HG03469 (cell line): ENCODE results near the gene CRYL1.

Source experiments
- ATAC-seq: cut with Tn5 transposase; IDR thresholded peaks from one replicate; pipeline ENCODE4 v1.9.1; 2021; ENCODE audit warnings: mild to moderate bottlenecking, moderate library complexity, moderate number of reproducible peaks; ENCODE audit not compliant: unreplicated experiment

Gene CRYL1

GRCh38 chr13:20402881-20403280 is 122.8 kb downstream of the CRYL1 start:
- ATAC-seq = no peak

DNA sequence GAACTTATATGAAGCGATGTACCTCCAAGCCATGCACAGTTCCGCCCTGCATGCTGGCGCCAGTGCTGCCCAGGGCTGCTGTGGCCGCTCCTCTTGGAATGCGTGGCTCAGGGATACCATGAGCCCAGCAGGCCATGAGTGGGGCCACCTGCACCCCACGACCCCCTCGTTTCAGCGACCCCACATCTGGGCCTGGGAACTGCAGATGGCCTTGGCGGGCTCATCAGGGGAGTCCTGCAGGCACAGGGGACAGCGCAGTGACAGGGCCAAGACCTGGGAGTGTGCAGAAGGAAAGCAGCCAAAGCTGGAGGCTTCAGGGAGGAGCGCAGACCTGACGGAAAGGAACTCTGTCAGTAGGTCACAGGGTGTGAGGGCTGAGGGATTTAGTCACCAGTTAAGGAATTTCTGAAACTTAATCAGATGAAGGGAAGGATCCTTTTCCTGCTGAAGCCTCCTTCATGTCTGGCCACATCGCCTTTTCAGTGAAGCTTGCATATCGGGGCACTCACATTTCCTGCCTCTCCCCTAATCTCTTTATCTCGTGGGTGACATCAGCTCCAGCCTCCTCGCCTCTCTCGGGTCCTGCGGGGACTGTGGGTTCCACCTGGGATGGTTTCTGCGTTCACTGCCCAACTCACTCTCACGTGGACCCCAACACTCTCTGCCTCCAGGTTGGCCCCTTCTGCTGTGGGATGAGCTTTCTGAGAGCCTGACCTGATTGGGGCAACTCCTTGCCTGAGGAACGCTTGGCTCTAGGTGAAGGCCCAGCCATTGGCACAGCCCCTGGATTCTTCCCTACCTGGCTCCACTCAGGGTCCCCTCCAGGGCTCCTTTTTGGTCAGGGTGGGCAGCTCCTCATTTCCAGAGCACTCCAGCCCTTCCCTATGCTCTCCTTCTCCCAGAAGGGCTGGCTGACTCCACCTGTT is 123.5 kb downstream of the CRYL1 start:
- ATAC-seq = no peak

GRCh38 chr13:20401531-20401930 is 124.1 kb downstream of the CRYL1 start:
- no peak for ATAC-seq

- ATAC-seq = no peak
Observed at GRCh38 chr13:20400774-20401173, 124.9 kb downstream of the CRYL1 start.

GRCh38 chr13:20399961-20400360 is 125.7 kb downstream of the CRYL1 start:
- no peak for ATAC-seq

GRCh38 chr13:20399515-20399914 is 126.1 kb downstream of the CRYL1 start:
- no peak for ATAC-seq

DNA sequence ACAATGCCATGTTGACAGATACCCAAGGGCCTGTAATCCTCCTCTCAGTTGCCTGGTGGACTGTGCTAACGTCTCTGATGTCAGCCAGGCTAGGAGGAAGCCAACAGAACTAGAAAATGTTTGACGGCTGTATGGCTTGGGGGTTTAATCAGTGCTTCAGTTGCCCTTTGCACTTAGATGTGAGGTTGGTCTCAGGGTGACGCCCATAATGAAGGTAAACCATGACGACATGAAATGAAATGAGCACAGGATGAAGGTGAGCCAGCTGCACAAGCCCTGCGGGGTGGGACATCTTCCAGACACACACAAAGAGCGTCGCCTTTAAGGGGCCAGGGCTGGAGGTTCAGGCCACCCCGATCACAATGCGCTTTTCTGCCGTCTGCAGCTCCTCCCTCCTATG is 127.2 kb downstream of the CRYL1 start:
- ATAC-seq = no peak

- ATAC-seq = no peak
Observed at GRCh38 chr13:20397896-20398295, 127.8 kb downstream of the CRYL1 start.

GRCh38 chr13:20395061-20395916 is 130.4 kb downstream of the CRYL1 start:
- ATAC-seq = no peak

DNA sequence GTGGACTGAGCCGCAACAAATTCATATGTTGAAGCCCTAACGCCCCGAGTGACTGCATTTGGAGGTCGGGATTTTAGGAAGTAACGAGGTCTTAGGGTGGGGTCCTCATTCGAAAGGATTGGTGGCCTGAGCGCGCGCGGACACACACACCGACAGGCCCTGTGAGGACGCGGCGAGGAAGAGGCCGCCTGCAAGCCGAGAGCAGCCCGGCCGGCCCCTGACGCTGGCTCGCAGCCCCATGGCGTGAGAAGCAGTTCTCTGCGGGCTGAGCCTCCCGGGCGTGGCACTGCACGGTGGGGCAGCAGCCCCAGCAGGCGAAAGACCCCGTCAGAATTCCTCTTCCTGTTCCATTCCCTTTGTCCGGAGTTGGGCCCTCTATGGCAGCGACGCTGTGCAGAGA is 131.2 kb downstream of the CRYL1 start:
- no peak for ATAC-seq

GRCh38 chr13:20394169-20394501 is 131.5 kb downstream of the CRYL1 start:
- ATAC-seq = no peak

DNA sequence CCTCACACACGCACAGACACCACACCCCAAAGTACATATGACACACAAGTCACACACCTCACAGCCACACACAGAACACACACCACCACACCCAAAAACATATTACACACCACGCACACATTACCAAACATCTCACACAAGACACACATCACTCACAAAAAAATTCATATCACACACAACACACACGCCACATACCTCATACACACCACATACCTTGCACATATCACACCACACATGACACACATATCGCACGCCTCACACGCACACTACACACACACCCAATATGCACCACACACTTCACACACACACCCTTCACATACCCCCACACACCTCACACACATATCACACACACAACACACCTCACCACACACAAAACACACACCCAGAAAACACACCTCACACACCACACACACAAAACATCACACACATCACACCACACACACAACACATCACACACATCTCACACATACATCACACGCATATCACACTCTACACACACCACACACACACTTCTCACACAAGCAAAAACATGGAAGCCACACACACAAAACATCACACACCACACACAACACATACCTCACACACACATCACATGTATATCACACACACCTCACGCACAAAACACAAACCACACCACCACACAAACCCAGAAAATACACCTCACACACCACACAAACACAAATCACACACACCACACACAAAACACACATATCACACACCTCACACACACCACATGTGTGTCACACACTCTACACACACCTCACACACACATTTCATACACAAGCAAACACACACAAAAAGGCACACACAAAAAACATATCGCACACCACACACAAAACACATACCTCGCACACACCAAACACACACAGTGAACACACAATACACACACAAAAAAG is 132.1 kb downstream of the CRYL1 start:
- ATAC-seq = no peak

GRCh38 chr13:20392530-20392929 is 133.1 kb downstream of the CRYL1 start:
- no peak for ATAC-seq

DNA sequence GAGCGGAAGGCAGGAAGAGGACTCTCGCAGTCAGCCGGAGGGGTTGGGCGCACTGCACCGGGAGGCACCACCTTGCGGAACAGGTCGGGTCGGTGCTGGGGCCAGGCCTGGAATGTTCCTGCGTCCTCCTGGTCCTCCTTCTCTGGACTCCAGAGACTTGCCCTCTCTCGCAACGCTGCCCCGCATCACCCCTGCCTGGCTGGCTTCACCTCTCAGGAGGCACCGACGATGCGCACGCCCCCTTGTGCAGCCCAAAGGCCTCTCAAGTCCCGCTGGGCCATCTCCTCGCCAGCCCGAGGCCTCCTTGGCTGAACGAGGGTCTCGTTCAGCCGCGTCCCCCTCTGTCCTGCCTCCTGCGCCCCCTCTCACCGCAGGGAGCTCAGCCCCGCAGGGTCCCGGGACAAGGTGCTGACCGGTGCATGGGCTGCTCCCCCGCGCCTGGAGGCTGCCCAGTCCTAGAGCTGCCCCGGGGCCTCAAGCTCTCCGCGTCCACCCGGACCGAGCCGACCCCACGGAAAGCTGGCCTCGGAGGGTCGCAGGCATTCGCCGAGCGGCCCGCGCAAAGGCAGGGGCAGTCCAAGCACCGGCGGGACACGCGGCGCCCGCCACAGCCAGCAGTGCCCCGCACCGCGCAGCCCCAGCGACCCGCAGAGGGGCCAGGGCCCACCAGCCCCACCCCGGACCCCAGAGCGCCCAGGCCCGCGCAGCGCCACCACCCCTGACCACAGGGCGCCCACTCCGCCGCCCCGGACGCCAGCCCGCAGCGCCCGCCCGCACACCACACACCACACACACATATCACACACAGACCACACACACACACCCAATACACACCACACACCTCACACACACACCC is 133.8 kb downstream of the CRYL1 start:
- no peak for ATAC-seq

- ATAC-seq = no peak
Observed at GRCh38 chr13:20390526-20391175, 135.0 kb downstream of the CRYL1 start.

GRCh38 chr13:20389696-20390525 is 135.7 kb downstream of the CRYL1 start:
- no peak for ATAC-seq

DNA sequence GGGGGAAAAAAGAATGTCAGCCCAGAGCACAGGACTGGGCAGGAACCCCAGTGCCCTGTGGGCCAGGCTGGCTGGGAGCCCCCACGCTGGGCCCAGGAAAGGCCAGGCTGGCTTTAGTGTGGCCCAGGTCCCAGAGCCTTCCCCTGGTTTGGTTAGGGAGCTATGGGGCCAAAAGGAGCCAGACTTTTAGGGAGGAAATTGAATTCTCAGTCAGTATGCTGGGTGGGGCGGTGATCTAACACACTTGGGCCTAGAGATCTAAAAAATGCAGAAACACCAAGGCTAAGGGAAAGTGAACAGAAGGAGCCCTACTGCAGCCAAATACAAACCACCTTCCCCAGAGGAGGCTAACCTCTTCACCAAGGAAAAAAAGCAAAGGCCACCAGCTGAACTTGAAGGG is 137.5 kb downstream of the CRYL1 start:
- no peak for ATAC-seq

- ATAC-seq = no peak
Observed at GRCh38 chr13:20387441-20387971, 138.2 kb downstream of the CRYL1 start.
